ENCODE results near the gene POC1A. TPM values are rescaled to one million over a fixed set of nuclear protein-coding genes. Genes with fewer than 3 reads are reported as not detected.

POC1A gene
- total RNA-seq, 1 experiment from 2014 or later, result 35.0 TPM

DNA sequence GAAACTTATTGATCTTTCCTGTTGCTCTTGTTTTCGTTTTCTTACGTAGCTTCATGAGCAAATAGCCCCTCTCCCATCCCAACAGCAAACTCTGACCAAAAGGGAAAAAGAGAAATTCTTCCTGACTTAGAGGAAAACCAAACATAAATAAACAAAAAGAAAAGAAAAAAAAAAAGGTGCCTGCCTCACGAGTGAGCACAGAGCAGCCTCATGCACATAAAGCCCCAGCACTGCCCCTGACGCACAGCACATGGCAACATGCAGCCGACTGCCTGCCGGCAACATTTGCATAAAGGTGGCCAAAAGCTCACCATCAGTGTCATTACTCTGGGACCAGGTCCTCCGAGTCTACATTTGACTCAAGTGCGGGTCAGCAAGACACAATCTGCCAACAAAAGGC is 6.4 kb downstream of the POC1A start:
- no peak overlapping the region for H3K4me3 ChIP-seq
- ChIA-PET CTCF (no interaction called here), POLR2A (ENCODE audit: unreplicated experiment) (interaction anchor here (0.7 kb wide), 1 partner anchor 1562 kb away, joined by 3 read pairs; no protein-coding TSS in a partner anchor)
- H3K9me3 ChIP-seq (ENCODE audit: insufficient read depth, low read depth), result no peaks in the 10 kb centered on the region
- no peaks in the 10 kb centered on the region for H3K27me3 ChIP-seq (ENCODE audit: insufficient read depth, low read depth)
- H2AFZ ChIP-seq, result no peak overlapping the region
- H3F3A ChIP-seq (ENCODE audit: insufficient read depth, low read depth), result peaks cover 3% of the 10 kb centered on the region; the same call in 1 of the 2 replicates
- intact Hi-C loops (cut with micrococcal nuclease; ENCODE audit: unreplicated experiment), result no loop called here
- H3K4me2 ChIP-seq, result no peak overlapping the region
- TF ChIP-seq EZH2 (IDR thresholded peaks at IDR 0.05; ENCODE audit: low read depth), result no peak
- TF ChIP-seq, protein P1, sequence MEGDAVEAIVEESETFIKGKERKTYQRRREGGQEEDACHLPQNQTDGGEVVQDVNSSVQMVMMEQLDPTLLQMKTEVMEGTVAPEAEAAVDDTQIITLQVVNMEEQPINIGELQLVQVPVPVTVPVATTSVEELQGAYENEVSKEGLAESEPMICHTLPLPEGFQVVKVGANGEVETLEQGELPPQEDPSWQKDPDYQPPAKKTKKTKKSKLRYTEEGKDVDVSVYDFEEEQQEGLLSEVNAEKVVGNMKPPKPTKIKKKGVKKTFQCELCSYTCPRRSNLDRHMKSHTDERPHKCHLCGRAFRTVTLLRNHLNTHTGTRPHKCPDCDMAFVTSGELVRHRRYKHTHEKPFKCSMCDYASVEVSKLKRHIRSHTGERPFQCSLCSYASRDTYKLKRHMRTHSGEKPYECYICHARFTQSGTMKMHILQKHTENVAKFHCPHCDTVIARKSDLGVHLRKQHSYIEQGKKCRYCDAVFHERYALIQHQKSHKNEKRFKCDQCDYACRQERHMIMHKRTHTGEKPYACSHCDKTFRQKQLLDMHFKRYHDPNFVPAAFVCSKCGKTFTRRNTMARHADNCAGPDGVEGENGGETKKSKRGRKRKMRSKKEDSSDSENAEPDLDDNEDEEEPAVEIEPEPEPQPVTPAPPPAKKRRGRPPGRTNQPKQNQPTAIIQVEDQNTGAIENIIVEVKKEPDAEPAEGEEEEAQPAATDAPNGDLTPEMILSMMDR (conservative IDR thresholded peaks at IDR 0.05), result no peak
- H3K36me3 ChIP-seq (ENCODE audit: low read depth), result no peaks in the 10 kb centered on the region; the same call in 1 of the 2 replicates
- DNase-seq, result no peak
- BruUV-seq (replicated peaks), result no TSS peak
- H3K79me2 ChIP-seq (ENCODE audit: low read depth), result peaks cover 8% of the 10 kb centered on the region; the same call in 1 of the 2 replicates
- no peak overlapping the region for H3K27ac ChIP-seq
- H3K4me1 ChIP-seq (replicated peaks; ENCODE audit: insufficient read depth), result peaks cover 3% of the 10 kb centered on the region
- H4K20me1 ChIP-seq (ENCODE audit: insufficient read depth), result no peaks in the 10 kb centered on the region
- H3K9me2 ChIP-seq (ENCODE audit: insufficient read depth), result no peaks in the 10 kb centered on the region

- Histone ChIP-seq H3F3A (ENCODE audit: insufficient read depth, low read depth) (no peaks in the 10 kb centered on the region), H3K9me2 (ENCODE audit: insufficient read depth) (no peaks in the 10 kb centered on the region), H3K79me2 (ENCODE audit: low read depth) (peaks cover 4% of the 10 kb centered on the region; the same call in 1 of the 2 replicates), H3K36me3 (ENCODE audit: low read depth) (no peaks in the 10 kb centered on the region; the same call in 1 of the 2 replicates), H3K4me1 (replicated peaks; ENCODE audit: insufficient read depth) (no peaks in the 10 kb centered on the region), H4K20me1 (ENCODE audit: insufficient read depth) (no peaks in the 10 kb centered on the region), H3K4me3 (no peak overlapping the region), H2AFZ (no peak overlapping the region), H3K27me3 (ENCODE audit: insufficient read depth, low read depth) (no peaks in the 10 kb centered on the region), H3K9me3 (ENCODE audit: insufficient read depth, low read depth) (no peaks in the 10 kb centered on the region), H3K4me2 (no peak overlapping the region), H3K27ac (no peak overlapping the region)
- DNase-seq, result no peak
- ChIA-PET CTCF (no interaction called here), POLR2A (ENCODE audit: unreplicated experiment) (no interaction called here)
- BruUV-seq (replicated peaks), result no TSS peak
- intact Hi-C loops (cut with micrococcal nuclease; ENCODE audit: unreplicated experiment), result no loop called here
- TF ChIP-seq, protein P1 (conservative IDR thresholded peaks at IDR 0.05), result no peak
- TF ChIP-seq EZH2 (IDR thresholded peaks at IDR 0.05; ENCODE audit: low read depth), result no peak
These were observed 7.4 kb downstream of the POC1A start for GRCh38 chr3:52146811-52147210.

DNA sequence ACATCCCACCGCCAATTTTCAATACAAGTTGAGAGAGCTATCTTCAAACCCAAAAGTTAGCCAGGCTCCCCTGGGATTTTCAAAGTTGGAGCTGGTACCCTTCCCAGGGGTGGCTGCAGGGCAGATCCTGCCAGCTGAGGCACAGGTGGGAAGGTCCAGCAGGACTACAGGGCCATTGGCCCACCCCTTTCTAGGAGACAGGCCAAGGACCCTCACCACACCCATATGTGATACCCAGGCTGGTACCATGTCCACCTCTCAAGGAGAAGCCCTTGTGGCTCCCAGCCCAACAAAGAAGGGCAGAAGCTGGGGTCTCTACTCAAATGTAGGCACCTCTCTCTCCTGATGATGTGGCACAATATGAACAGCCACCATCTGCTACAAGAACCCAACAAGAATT is 8.0 kb downstream of the POC1A start:
- no TSS peak for BruUV-seq (replicated peaks)
- no peaks in the 10 kb centered on the region for H3K9me3 ChIP-seq (ENCODE audit: insufficient read depth, low read depth)
- H2AFZ ChIP-seq, result no peak overlapping the region
- no peaks in the 10 kb centered on the region for H3K9me2 ChIP-seq (ENCODE audit: insufficient read depth)
- ChIA-PET CTCF (interaction anchor here (0.7 kb wide), 1 partner anchor 195 kb away, joined by 3 read pairs; no protein-coding TSS in a partner anchor), POLR2A (ENCODE audit: unreplicated experiment) (no interaction called here)
- no peaks in the 10 kb centered on the region; the same call in 1 of the 2 replicates for H3K36me3 ChIP-seq (ENCODE audit: low read depth)
- no peak overlapping the region for H3K4me3 ChIP-seq
- no peak overlapping the region for H3K4me2 ChIP-seq
- TF ChIP-seq EZH2 (IDR thresholded peaks at IDR 0.05; ENCODE audit: low read depth), result no peak
- TF ChIP-seq, protein P1 (conservative IDR thresholded peaks at IDR 0.05), result no peak
- no peak for DNase-seq
- H3K27ac ChIP-seq, result no peak overlapping the region
- H3K27me3 ChIP-seq (ENCODE audit: insufficient read depth, low read depth), result no peaks in the 10 kb centered on the region
- H4K20me1 ChIP-seq (ENCODE audit: insufficient read depth), result no peaks in the 10 kb centered on the region
- intact Hi-C loops (cut with micrococcal nuclease; ENCODE audit: unreplicated experiment), result no loop called here
- no peaks in the 10 kb centered on the region for H3K4me1 ChIP-seq (replicated peaks; ENCODE audit: insufficient read depth)
- no peaks in the 10 kb centered on the region for H3F3A ChIP-seq (ENCODE audit: insufficient read depth, low read depth)
- H3K79me2 ChIP-seq (ENCODE audit: low read depth), result no peaks in the 10 kb centered on the region

All from PC-9 (cell line).